A673 (cell line): Measurements from ENCODE around the gene PGBD5. TPM values are rescaled to one million over a fixed set of nuclear protein-coding genes. Genes with fewer than 3 reads are reported as not detected.

ENCODE experiments used
- BruUV-seq: library from RNA; stranded (reverse); fragments of 400-500 nt; replicated peaks from 2 replicates; lab custom pipeline; 2021; lab: Mats Ljungman, UMichigan
- CTCF ChIA-PET: fragments of 300-600 bp; sonication (Branson Sonifier 250); formaldehyde crosslinking; loops from one replicate; lab custom pipeline; 2022; ENCODE audit warnings: antibody characterized with exemption; lab: Charles Lee
- POLR2A ChIA-PET: fragments of 300-600 bp; sonication (Branson Sonifier 250); formaldehyde crosslinking; loops from one replicate; lab custom pipeline; 2022; ENCODE audit warnings: antibody characterized with exemption; ENCODE audit not compliant: low non-redundant PET; lab: Charles Lee
- DNase-seq: peaks from one replicate; pipeline ENCODE4 v3.0.0-alpha.2; 2015; ENCODE audit warnings: low spot score
- H3K27ac ChIP-seq: fragments of 200-600 bp; sonication (generic); 2 replicates; pipeline ENCODE4 v1.5.1; 2016; ENCODE audit warnings: mixed run types, low read depth, mild to moderate bottlenecking, mixed read lengths, antibody characterized with exemption, low read length; ENCODE audit not compliant: poor library complexity, severe bottlenecking
- H3K27me3 ChIP-seq: fragments of 200-600 bp; sonication (generic); replicated peaks from 2 replicates; pipeline ENCODE4 v1.6.1; 2017; ENCODE audit warnings: mixed run types, low read depth, mild to moderate bottlenecking, mixed read lengths, antibody characterized with exemption, low read length; ENCODE audit not compliant: insufficient read depth, poor library complexity
- H3K36me3 ChIP-seq: fragments of 200-600 bp; sonication (generic); 2 replicates; pipeline ENCODE4 v1.6.1; 2016; ENCODE audit warnings: mixed run types, mild to moderate bottlenecking, mixed read lengths, antibody characterized with exemption, low read length; ENCODE audit not compliant: insufficient read depth, poor library complexity, severe bottlenecking
- H3K4me1 ChIP-seq: fragments of 200-600 bp; sonication (generic); 2 replicates; pipeline ENCODE4 v1.6.1; 2017; ENCODE audit warnings: mixed run types, mild to moderate bottlenecking, mixed read lengths, antibody characterized with exemption, low read length; ENCODE audit not compliant: insufficient read depth, poor library complexity, severe bottlenecking
- H3K4me3 ChIP-seq: fragments of 200-600 bp; sonication (generic); 2 replicates; pipeline ENCODE4 v1.5.1; 2016; ENCODE audit warnings: low read depth, mixed run types, mild to moderate bottlenecking, mixed read lengths, low read length; ENCODE audit not compliant: poor library complexity, severe bottlenecking
- H3K9me3 ChIP-seq: fragments of 200-600 bp; sonication (generic); 2 replicates; pipeline ENCODE4 v1.6.1; 2016; ENCODE audit warnings: mixed run types, low read depth, mild to moderate bottlenecking, mixed read lengths, antibody characterized with exemption, low read length; ENCODE audit not compliant: poor library complexity, severe bottlenecking
- EZH2 ChIP-seq: fragments of 200-600 bp; sonication (generic); IDR thresholded peaks from 2 replicates; pipeline ENCODE4 v1.6.1; 2017; ENCODE audit warnings: borderline replicate concordance, low read depth, mild to moderate bottlenecking, mixed read lengths, antibody characterized with exemption, low read length; ENCODE audit not compliant: poor library complexity, severe bottlenecking
- intact Hi-C: fragments of 100-400 bp; cut with micrococcal nuclease; formaldehyde crosslinking; loops from one replicate; pipeline ENCODE4 v1.10.0; 2022; ENCODE audit not compliant: unreplicated experiment
- total RNA-seq: library from RNA; stranded (reverse); gene quantifications from 2 replicates; pipeline ENCODE4 v1.2.3, GENCODE V29; 2021
- TF ChIP-seq, protein P1 (sequence below): fragments of 300-800, 200-600 bp; sonication (generic); conservative IDR thresholded peaks from 2 replicates; pipeline ENCODE4 v1.5.1; 2017; ENCODE audit warnings: low read depth, mild to moderate bottlenecking, antibody characterized with exemption, low read length, moderate library complexity, mixed read lengths

The PGBD5 gene
- total RNA-seq, 1 experiment from 2014 or later, result 0.52 TPM

DNA sequence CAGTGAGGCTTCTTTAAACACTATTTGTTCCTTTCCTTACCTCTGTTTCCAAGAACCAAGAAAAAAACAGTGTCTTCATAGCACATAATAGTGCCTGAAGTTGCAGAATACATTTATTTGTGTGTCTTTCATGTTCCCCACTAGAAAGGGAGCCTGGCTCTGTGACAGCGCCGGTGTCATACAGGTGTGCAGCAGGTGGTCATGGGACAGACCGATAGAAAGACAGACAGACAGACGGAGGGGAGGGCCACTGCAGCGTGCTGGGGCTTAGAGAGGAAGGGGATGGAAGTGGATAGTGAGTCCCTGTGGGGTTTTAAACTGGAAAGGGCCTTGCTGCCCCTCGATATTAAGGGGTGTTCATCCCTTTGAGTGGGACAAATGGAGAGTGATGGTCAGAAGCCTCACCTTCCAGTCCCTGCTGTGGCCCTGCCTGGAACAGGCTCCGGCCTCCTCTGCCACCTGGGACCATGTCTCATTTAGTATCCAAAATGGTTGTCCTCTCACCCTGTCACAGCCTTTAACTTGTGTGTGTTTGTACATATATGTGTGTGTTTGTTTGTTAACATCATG lies 152.9 kb downstream of the PGBD5 start:
- Histone ChIP-seq H3K27ac (no peak overlapping the region), H3K9me3 (no peaks in the 10 kb centered on the region), H3K27me3 (no peaks in the 10 kb centered on the region), H3K4me1 (peaks cover 54% of the 10 kb centered on the region), H3K4me3 (no peak overlapping the region), H3K36me3 (peaks cover 18% of the 10 kb centered on the region)
- TF ChIP-seq EZH2, result no peak
- TF ChIP-seq, protein P1, sequence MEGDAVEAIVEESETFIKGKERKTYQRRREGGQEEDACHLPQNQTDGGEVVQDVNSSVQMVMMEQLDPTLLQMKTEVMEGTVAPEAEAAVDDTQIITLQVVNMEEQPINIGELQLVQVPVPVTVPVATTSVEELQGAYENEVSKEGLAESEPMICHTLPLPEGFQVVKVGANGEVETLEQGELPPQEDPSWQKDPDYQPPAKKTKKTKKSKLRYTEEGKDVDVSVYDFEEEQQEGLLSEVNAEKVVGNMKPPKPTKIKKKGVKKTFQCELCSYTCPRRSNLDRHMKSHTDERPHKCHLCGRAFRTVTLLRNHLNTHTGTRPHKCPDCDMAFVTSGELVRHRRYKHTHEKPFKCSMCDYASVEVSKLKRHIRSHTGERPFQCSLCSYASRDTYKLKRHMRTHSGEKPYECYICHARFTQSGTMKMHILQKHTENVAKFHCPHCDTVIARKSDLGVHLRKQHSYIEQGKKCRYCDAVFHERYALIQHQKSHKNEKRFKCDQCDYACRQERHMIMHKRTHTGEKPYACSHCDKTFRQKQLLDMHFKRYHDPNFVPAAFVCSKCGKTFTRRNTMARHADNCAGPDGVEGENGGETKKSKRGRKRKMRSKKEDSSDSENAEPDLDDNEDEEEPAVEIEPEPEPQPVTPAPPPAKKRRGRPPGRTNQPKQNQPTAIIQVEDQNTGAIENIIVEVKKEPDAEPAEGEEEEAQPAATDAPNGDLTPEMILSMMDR, result no peak
- BruUV-seq, result no TSS peak
- no peak for DNase-seq
- intact Hi-C loops, result no loop called here
- ChIA-PET CTCF (no interaction called here), POLR2A (no interaction called here)

DNA sequence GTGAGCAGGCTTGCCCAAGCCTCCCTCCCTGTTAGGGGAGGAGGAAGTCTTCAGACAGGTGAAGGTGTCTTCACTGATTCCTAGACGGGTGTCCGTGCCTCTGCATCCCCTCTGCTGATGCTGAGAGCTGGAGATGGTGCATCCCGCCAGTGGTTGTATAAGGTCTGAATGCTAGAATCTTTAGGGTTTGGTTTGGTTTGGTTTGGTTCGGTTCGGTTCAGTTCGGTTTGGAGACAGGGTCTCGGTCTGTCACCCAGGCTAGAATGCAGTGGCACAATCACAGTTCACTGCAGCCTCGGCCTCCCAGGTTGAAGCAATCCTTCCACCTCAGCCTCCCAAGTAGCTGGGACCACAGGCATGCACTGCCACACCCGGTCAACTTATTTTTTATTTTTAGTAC lies 153.6 kb downstream of the PGBD5 start:
- no TSS peak for BruUV-seq
- POLR2A ChIA-PET, result no interaction called here
- no peaks in the 10 kb centered on the region for H3K27me3 ChIP-seq

DNA sequence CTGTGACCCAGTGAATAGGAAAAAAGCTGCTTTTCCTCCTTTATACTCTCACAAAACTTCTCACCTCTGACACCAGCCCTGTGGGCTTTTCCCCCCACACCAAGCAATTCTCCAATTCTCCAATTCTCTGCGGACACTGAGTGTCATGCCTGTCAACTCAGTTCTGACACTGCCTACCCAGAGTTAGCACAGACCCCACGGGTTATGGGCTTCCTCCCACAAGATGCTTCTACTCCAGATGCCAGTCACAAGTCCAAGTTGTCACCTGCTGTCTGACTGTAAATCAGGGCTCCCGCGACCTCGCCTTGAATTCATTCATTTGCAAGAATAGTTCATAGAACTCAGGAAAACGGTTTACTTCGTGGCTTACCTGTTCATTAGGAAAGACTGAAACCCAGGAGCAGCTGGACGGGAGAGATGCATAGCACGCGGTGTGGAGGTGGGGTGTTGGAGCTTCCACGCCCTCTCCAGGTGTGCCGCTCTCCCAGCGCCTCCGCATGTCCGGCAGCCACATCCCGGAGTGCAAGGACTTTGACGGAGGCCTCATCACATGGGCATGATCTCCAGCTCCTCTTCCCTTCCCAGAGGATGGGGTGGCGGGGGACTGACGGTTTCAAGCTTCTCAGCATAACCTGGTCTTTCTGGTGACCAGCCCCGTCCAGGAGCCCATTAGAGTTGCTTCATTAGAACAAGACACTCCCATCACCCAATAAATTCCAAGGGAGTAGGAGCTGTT lies 154.7 kb downstream of the PGBD5 start:
- Histone ChIP-seq H3K4me3 (no peak overlapping the region), H3K4me1 (peaks cover 40% of the 10 kb centered on the region), H3K27ac (peak overlapping the region; percentile 73), H3K36me3 (peaks cover 17% of the 10 kb centered on the region), H3K9me3 (no peaks in the 10 kb centered on the region), H3K27me3 (no peaks in the 10 kb centered on the region)
- ChIA-PET CTCF (no interaction called here), POLR2A (no interaction called here)
- TF ChIP-seq, protein P1, result no peak
- TF ChIP-seq EZH2, result no peak
- BruUV-seq, result no TSS peak
- intact Hi-C loops, result loop anchor here (2.0 kb wide), 1 partner anchor 39 kb away; no protein-coding TSS in a partner anchor
- no peak for DNase-seq

More for the DNA sequence above, 153.6 kb downstream of the PGBD5 start:
- no peak overlapping the region for H3K27ac ChIP-seq
- no peaks in the 10 kb centered on the region for H3K9me3 ChIP-seq
- DNase-seq, result no peak
- no peak overlapping the region for H3K4me3 ChIP-seq
- TF ChIP-seq EZH2, result no peak
- TF ChIP-seq, protein P1, result no peak
- peaks cover 50% of the 10 kb centered on the region for H3K4me1 ChIP-seq
- peaks cover 18% of the 10 kb centered on the region for H3K36me3 ChIP-seq
- CTCF ChIA-PET, result no interaction called here
- intact Hi-C loops, result no loop called here
